ENCODE measurements around the gene TMX4. TPM values are rescaled to one million over a fixed set of nuclear protein-coding genes. Genes with fewer than 3 reads are reported as not detected.

TMX4 gene
- total RNA-seq, 2 donors from 2014 or later, result 19.1 to 21.2 TPM

- H3K27me3 Mint-ChIP-seq (ENCODE audit: insufficient read depth), result no peaks in the 10 kb centered on the region
- no peaks in the 10 kb centered on the region for H3K27me3 ChIP-seq (ENCODE audit: control insufficient read depth, insufficient read depth, low read length, poor library complexity, severe bottlenecking)
- H3K4me3 Mint-ChIP-seq, result no peak overlapping the region
- H3K4me1 Mint-ChIP-seq, result no peaks in the 10 kb centered on the region
- peaks cover 6% of the 10 kb centered on the region for H3K9me3 Mint-ChIP-seq
- TF ChIP-seq CTCF (conservative IDR thresholded peaks at IDR 0.05), result no peak
- DNase-seq, result no peak
- peaks cover 17% of the 10 kb centered on the region for H3K36me3 Mint-ChIP-seq (ENCODE audit: low read depth)
- H3K4me1 ChIP-seq (ENCODE audit: control insufficient read depth, insufficient read depth, low read length), result no peaks in the 10 kb centered on the region
- no peak overlapping the region for H3K27ac Mint-ChIP-seq
- peaks cover 15% of the 10 kb centered on the region for H3K36me3 ChIP-seq (ENCODE audit: control insufficient read depth, insufficient read depth, low read length)
- WGBS, 2 experiments (ENCODE audit: insufficient coverage in 1 of 2, insufficient read length in 1 of 2), result 93% methylated on average over 1 of the region's 1 CpG; no CpG with 5 or more reads in 1 of the 2 experiments
- H3K27ac ChIP-seq (ENCODE audit: low read depth, low read length), result no peak overlapping the region
- no peak overlapping the region for H3K4me3 ChIP-seq (ENCODE audit: low read length)
- peaks cover 6% of the 10 kb centered on the region for H3K9me3 ChIP-seq (ENCODE audit: control insufficient read depth, low read length)
- no peak overlapping the region for H3K9ac ChIP-seq (ENCODE audit: extremely low read depth, low read length, poor library complexity, severe bottlenecking)
These were observed 24.8 kb downstream of the TMX4 start for GRCh38 chr20:7994809-7995208.

- H3K27ac ChIP-seq (ENCODE audit: low read depth, low read length), result no peak overlapping the region
- H3K36me3 ChIP-seq (ENCODE audit: control insufficient read depth, insufficient read depth, low read length), result peaks cover 15% of the 10 kb centered on the region
- H3K9ac ChIP-seq (ENCODE audit: extremely low read depth, low read length, poor library complexity, severe bottlenecking), result no peak overlapping the region
- H3K4me1 Mint-ChIP-seq, result no peaks in the 10 kb centered on the region
- no peaks in the 10 kb centered on the region for H3K27me3 ChIP-seq (ENCODE audit: control insufficient read depth, insufficient read depth, low read length, poor library complexity, severe bottlenecking)
- TF ChIP-seq CTCF (conservative IDR thresholded peaks at IDR 0.05), result no peak
- H3K9me3 ChIP-seq (ENCODE audit: control insufficient read depth, low read length), result peaks cover 6% of the 10 kb centered on the region
- H3K9me3 Mint-ChIP-seq, result peaks cover 6% of the 10 kb centered on the region
- DNase-seq, result no peak
- no peak overlapping the region for H3K4me3 ChIP-seq (ENCODE audit: low read length)
- no peaks in the 10 kb centered on the region for H3K4me1 ChIP-seq (ENCODE audit: control insufficient read depth, insufficient read depth, low read length)
- 100% methylated on average over 2 of the region's 2 CpGs; no CpG with 5 or more reads in 1 of the 2 experiments for WGBS, 2 experiments (ENCODE audit: insufficient coverage in 1 of 2, insufficient read length in 1 of 2)
- H3K27ac Mint-ChIP-seq, result no peak overlapping the region
- H3K36me3 Mint-ChIP-seq (ENCODE audit: low read depth), result peaks cover 15% of the 10 kb centered on the region
- H3K4me3 Mint-ChIP-seq, result no peak overlapping the region
- no peaks in the 10 kb centered on the region for H3K27me3 Mint-ChIP-seq (ENCODE audit: insufficient read depth)
These were observed 25.9 kb downstream of the TMX4 start for GRCh38 chr20:7993703-7994102.

- H3K9me3 ChIP-seq (ENCODE audit: control insufficient read depth, low read length), result peaks cover 6% of the 10 kb centered on the region
- Mint-ChIP-seq H3K4me1 (no peaks in the 10 kb centered on the region), H3K27ac (no peak overlapping the region), H3K27me3 (ENCODE audit: insufficient read depth) (no peaks in the 10 kb centered on the region), H3K4me3 (no peak overlapping the region), H3K36me3 (ENCODE audit: low read depth) (peaks cover 15% of the 10 kb centered on the region), H3K9me3 (peaks cover 6% of the 10 kb centered on the region)
- no peaks in the 10 kb centered on the region for H3K27me3 ChIP-seq (ENCODE audit: control insufficient read depth, insufficient read depth, low read length, poor library complexity, severe bottlenecking)
- WGBS, 2 experiments (ENCODE audit: insufficient coverage in 1 of 2, insufficient read length in 1 of 2), result 94% methylated on average over 2 of the region's 2 CpGs; no CpG with 5 or more reads in 1 of the 2 experiments
- no peak for DNase-seq
- no peak overlapping the region for H3K27ac ChIP-seq (ENCODE audit: low read depth, low read length)
- no peaks in the 10 kb centered on the region for H3K4me1 ChIP-seq (ENCODE audit: control insufficient read depth, insufficient read depth, low read length)
- H3K9ac ChIP-seq (ENCODE audit: extremely low read depth, low read length, poor library complexity, severe bottlenecking), result no peak overlapping the region
- TF ChIP-seq CTCF (conservative IDR thresholded peaks at IDR 0.05), result no peak
- peaks cover 15% of the 10 kb centered on the region for H3K36me3 ChIP-seq (ENCODE audit: control insufficient read depth, insufficient read depth, low read length)
- no peak overlapping the region for H3K4me3 ChIP-seq (ENCODE audit: low read length)
These were observed 26.3 kb downstream of the TMX4 start for GRCh38 chr20:7993238-7993637.

Data from endodermal cell (in vitro differentiated cells).